Subcutaneous adipose tissue (tissue), 4 donors: ENCODE data around the gene CASK. TPM values are rescaled to one million over a fixed set of nuclear protein-coding genes. Genes with fewer than 3 reads are reported as not detected.

Source experiments
- CTCF ChIP-seq: fragments of 450-650 bp; IDR thresholded peaks from one replicate; pipeline ENCODE4 v1.5.1; 2016; ENCODE audit warnings: low read depth, mild to moderate bottlenecking, control low read depth, antibody characterized with exemption, moderate library complexity
- total RNA-seq, 4 donors: library from RNA; depleted of rRNA; stranded (reverse); fragments of >200 nt; gene quantifications; one replicate each; pipeline ENCODE4 v1.1.0, GENCODE V29; 2016

Gene CASK
- total RNA-seq, 4 donors from 2014 or later = 27.4 to 48.1 (median 32.5) TPM

DNA sequence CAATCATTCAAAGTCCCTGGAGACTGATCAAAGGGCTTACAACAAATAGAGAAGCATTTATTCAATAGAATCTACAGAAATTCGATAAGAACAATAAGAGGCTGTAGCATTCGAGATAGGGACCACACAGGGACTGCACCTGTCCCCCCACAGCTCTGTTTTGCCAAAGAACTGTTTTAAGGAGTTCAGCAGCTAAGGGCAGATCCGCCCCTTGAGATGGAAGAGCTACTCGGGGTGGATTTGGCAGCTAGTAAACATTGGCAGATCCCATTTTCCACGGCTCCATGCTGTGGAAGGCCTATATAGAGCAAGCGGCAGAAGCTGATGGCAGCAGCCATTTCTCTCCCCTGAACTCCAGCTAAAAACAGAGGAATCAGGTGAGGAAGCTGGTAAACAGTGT is 123.7 kb downstream of the CASK start:
- no peak for TF ChIP-seq CTCF

DNA sequence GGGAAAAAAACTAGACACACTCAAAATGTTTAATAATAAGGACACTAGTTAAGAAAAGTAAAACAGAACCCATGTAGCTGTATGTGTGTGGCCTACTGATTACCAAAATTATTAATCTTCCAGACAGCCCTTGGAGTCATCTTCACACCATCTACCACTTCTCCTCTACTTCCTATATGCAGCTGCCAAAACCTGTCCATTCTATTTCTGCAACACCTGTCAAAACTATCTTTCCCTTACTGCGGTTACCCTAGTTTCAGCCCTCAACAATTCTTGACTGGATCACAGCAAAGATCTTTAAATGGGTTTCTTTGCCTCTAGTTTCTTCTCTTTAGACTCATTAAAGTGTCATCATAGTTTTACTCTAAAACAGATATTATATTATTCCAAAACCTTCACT is 126.8 kb downstream of the CASK start:
- TF ChIP-seq CTCF = no peak

- no peak for TF ChIP-seq CTCF
Observed at GRCh38 chrX:41796046-41796445, 127.3 kb downstream of the CASK start.

DNA sequence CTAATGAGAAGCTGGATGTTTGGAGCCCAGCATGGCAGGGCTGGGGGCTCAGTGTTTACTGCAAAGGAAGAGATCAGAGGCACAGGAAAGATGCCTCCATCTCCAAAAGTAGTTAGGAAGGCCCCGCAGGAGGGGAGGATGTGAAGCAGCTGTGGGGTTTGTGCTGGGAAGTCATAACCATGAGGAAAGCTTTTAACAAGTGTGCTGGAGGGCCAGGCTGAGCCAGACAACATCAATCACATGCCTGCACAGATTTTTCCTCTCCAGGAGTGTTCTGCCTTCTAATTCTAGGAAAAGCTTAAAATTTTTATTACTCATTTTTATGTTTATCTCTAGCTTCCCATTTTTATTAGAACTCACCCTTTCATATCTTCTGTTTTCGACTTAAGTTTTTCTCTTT is 134.0 kb downstream of the CASK start:
- TF ChIP-seq CTCF = no peak

GRCh38 chrX:41785685-41786084 is 137.7 kb downstream of the CASK start:
- no peak for TF ChIP-seq CTCF

DNA sequence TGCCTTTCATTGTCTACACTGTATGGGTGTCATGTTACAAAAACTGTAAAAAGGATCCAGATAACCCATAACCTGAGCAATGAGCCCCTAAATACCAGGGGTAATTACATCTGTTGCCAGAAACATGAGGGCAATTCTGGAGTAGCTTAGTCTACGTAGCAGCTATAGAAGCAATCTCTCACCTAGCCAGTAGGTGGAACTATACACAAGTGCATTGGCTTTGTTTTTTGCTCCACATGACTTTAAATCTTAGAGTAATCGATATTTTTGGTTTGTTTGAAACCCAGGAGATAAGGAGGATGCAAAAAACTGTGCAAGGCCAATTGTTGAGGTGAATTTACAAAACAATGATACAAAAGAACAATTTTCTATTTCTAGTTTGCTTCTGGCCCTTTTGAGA is 141.9 kb downstream of the CASK start:
- TF ChIP-seq CTCF = no peak

- no peak for TF ChIP-seq CTCF
Observed at GRCh38 chrX:41779941-41780340, 143.4 kb downstream of the CASK start.
